Mononuclear cell (primary cell): ENCODE results near the gene PCDH8. TPM values are rescaled to one million over a fixed set of nuclear protein-coding genes. Genes with fewer than 3 reads are reported as not detected.

Source experiments
- H3K27me3 ChIP-seq: 2 replicates; pipeline ENCODE4 v1.6.0; 2011; ENCODE audit warnings: low read length, control low read depth; ENCODE audit not compliant: insufficient read depth
- H3K4me1 ChIP-seq: 2 replicates; pipeline ENCODE4 v1.5.1; 2011; ENCODE audit warnings: mild to moderate bottlenecking, low read length, control low read depth; ENCODE audit not compliant: insufficient read depth
- H3K4me3 ChIP-seq: 2 replicates; pipeline ENCODE4 v1.5.1; 2011; ENCODE audit warnings: mild to moderate bottlenecking, low read length, moderate library complexity
- H3K9me3 ChIP-seq: 2 replicates; pipeline ENCODE4 v1.5.1; 2011; ENCODE audit warnings: low read depth, mild to moderate bottlenecking, control low read depth, low read length
- total RNA-seq: library from RNA; depleted of rRNA; stranded (reverse); fragments of >200 nt; gene quantifications from one replicate; pipeline ENCODE4 v1.2.3, GENCODE V29; 2012

Gene PCDH8, protein sequence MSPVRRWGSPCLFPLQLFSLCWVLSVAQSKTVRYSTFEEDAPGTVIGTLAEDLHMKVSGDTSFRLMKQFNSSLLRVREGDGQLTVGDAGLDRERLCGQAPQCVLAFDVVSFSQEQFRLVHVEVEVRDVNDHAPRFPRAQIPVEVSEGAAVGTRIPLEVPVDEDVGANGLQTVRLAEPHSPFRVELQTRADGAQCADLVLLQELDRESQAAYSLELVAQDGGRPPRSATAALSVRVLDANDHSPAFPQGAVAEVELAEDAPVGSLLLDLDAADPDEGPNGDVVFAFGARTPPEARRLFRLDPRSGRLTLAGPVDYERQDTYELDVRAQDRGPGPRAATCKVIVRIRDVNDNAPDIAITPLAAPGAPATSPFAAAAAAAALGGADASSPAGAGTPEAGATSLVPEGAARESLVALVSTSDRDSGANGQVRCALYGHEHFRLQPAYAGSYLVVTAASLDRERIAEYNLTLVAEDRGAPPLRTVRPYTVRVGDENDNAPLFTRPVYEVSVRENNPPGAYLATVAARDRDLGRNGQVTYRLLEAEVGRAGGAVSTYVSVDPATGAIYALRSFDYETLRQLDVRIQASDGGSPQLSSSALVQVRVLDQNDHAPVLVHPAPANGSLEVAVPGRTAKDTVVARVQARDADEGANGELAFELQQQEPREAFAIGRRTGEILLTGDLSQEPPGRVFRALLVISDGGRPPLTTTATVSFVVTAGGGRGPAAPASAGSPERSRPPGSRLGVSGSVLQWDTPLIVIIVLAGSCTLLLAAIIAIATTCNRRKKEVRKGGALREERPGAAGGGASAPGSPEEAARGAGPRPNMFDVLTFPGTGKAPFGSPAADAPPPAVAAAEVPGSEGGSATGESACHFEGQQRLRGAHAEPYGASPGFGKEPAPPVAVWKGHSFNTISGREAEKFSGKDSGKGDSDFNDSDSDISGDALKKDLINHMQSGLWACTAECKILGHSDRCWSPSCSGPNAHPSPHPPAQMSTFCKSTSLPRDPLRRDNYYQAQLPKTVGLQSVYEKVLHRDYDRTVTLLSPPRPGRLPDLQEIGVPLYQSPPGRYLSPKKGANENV
- not detected for total RNA-seq

DNA sequence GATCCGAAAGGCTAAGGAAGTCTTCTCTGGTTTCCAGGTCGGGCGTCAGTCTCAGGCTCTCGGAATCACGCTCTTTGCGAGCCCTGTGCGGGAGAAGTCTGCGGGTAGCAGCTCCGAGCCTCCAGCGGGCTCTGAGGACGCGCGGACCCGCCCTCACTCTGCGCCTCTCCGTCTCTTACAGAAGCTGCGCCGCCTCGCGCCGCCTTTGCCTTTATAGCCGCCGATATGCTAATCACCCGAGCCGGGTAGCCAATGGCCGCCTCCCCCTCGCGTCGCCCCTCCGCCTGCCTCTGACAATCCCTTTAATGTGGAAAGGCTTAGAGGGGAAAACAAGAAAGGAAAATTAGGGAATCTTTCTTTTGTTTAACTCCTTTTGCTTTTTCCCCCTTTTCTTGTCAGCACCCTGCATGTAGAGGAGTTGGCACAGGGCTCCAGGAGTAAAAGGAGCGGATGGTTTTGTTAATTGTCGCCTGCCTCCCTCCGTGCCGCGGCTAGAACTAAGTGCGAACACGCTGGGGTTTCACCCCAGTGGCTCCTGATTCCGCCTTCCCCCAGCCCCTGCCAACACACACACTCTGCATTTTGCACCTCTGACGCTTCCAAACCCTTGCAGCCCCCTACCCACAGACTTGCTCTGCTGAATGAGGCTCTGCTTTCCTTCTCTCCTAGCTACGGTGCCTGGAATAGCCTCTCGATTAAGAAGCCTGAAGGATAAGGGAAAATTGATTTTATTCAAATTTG is at the start of gene PCDH8:
Gene PCDH8, minus strand, starts transcription at position 186 of the 741 bp plus-strand sequence. CDS start 204 bp downstream, outside the sequence.
- no peak within 1 kb of the TSS for H3K4me3 ChIP-seq
- no peaks in the 10 kb centered on the region for H3K9me3 ChIP-seq
- H3K4me1 ChIP-seq: peaks cover 21% of the 10 kb centered on the region
- H3K27me3 ChIP-seq: peaks cover 97% of the 10 kb centered on the region

DNA sequence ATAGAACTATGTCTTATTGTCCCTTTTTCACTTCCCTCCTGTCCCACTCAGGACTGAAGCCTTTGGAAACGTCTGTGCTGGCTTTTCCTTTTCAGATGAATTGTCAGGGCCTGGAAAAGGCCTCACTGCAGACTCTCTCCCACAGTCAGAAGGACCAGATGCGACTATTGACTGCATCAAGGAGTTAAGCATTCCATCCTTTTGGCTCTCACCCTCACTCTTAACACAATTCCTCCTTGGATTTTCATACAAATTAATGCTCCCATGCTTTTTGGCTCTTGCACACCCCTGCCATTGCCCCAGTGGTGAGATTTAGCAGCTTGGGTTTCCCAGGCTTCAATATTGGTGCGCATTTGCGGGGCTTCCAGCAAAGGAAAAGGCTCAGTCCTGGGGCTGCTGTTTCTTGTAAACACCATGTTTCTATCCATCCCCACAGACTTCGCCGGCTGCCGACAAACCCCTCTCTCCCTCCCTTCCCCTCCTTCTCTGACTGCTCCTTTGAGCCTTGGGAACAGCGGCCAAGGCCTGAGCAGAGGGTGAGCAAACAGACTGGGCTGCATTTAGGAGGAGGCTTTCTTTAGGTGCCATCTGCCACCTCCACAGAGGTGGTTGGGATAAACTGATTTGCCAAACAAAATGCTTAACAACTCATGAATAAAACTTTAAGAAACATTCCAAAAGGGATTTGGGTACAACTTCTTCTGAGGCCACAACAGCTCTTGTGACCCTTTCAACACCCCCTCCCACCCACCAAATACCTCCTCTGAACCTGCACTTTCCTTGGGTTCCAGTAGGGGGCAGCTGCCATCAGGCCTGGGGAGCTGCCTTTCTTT is 48.6 kb upstream of the PCDH8 start:
- Histone ChIP-seq H3K27me3 (no peaks in the 10 kb centered on the region), H3K4me3 (no peak overlapping the region), H3K9me3 (no peaks in the 10 kb centered on the region), H3K4me1 (no peaks in the 10 kb centered on the region)

DNA sequence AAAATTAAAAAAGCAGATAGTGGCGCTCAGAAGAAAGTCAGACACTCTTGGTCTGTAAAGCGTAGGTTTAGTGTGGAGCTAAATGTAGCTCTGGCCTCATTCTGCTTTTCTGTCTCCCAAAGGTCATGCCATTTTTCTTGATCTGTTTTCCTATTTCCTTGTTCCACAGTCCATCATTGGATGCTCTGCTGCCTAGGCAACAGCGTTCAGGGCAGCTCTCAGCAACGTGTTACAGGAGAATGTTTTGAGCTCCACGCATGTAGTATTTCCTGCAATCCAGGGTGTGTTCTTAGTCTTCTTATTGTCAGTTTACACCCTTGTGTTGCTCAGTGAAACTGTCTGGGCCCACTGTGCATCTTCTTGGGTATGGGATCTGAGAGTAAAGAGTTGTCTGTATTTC is 46.0 kb upstream of the PCDH8 start:
- Histone ChIP-seq H3K9me3 (no peaks in the 10 kb centered on the region), H3K4me1 (no peaks in the 10 kb centered on the region), H3K4me3 (no peak overlapping the region), H3K27me3 (no peaks in the 10 kb centered on the region)

DNA sequence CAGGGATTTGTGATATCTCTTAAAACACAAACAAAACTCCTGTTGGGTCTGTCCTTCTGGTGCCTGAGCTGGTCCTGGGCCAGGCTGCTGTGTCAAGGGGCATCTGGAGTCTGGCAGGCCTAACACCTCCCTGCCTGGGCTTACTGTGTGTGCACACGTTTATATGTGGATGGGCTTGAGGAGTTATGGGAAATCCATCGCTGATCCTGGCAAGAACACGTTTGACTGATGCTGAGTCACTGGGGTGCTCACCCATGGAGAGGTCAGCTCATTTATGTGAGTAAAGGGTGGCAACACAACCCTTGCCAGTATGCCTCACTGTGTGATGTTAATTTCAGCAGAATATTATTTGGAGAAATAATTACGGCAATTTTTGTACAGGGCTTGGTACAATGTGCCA is 44.5 kb upstream of the PCDH8 start:
- H3K4me1 ChIP-seq: no peaks in the 10 kb centered on the region
- H3K9me3 ChIP-seq: no peaks in the 10 kb centered on the region
- H3K4me3 ChIP-seq: no peak overlapping the region
- no peaks in the 10 kb centered on the region for H3K27me3 ChIP-seq

DNA sequence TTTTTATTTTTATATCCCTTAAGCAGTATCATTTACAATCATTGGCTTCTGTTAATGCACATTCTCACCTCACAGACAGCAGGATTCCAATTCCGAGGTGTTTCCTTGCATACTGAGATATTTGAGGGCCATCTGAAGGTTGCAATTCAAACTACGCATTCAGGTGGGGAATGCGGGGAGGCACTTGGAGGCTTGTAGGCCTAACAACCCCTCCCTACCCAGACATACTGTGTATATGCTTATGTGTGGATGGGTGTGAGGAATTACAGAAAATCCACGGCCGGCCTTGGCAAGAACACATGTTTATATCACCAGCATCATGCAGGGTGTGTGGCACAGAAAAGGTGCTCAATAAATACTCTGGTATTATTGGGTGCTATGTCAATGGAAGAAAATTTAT is 43.3 kb upstream of the PCDH8 start:
- Histone ChIP-seq H3K4me3 (no peak overlapping the region), H3K9me3 (no peaks in the 10 kb centered on the region), H3K27me3 (no peaks in the 10 kb centered on the region), H3K4me1 (no peaks in the 10 kb centered on the region)

DNA sequence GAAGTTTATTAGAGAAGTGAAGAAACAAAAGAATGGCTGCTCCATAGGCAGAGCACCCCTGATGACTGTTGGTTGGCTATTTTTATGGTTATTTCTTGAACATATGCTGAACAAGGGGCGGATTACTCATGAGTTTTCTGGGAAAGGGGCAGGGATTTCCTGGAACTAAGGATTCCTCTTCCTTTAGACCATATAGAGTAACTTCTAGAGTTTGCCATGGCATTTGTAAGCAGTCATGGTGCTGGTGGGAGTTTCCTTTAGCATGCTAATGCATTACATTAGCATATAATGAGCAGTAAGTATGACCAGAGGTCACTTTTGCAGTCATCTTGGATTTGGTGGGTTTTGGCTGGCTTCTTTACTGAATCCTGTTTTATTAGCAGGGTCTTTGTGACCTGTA is 38.7 kb upstream of the PCDH8 start:
- no peaks in the 10 kb centered on the region for H3K9me3 ChIP-seq
- H3K4me3 ChIP-seq: no peak overlapping the region
- no peaks in the 10 kb centered on the region for H3K4me1 ChIP-seq
- no peaks in the 10 kb centered on the region for H3K27me3 ChIP-seq

DNA sequence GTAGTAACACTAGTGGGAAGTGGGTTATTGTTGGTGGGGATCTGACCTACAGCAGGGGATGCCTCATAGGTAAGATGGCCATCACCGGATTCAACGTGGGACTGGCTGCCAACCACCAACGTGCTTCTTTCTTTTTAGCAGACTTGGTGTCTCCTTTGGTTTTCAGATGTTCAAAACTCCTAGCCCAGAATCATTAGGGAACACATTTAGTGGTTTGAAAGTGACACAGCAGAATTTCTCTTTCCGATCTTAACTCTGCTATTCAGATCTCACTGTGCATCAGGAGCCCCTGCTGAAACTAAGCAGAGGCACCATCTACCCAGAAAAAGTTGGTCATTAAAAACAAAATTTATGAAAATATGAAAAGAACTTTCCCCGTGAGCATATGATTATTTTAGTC is 36.7 kb upstream of the PCDH8 start:
- Histone ChIP-seq H3K4me1 (no peaks in the 10 kb centered on the region), H3K9me3 (no peaks in the 10 kb centered on the region), H3K4me3 (no peak overlapping the region), H3K27me3 (peaks cover 5% of the 10 kb centered on the region)

DNA sequence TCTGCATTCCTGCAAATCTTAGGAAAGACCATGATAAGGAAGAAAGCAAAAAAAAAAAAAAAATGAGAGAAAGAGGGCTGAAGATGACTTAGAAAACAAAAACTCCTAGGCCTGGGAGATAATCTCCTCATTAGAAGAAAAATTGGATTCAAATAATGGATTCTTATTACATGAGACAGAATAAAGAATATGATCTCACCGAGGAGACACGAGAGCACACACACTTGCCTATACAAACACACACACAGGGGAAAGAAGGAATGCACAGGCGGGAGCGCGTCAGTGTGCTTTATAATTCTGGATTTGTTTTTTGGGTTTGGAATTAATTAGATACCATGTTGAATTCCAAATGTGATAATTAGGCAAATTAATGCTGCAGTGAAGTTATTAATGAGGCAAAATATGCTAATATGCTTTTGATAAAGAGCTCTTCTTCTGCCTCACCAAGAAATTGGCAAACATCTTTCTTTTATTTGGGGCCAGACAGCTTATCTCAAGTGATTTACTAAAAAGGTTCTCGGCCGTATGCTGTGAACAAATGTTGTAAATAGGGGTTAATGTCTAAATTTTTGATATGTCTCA is 36.1 kb upstream of the PCDH8 start:
- Histone ChIP-seq H3K4me1 (no peaks in the 10 kb centered on the region), H3K27me3 (peaks cover 5% of the 10 kb centered on the region), H3K9me3 (no peaks in the 10 kb centered on the region), H3K4me3 (no peak overlapping the region)

DNA sequence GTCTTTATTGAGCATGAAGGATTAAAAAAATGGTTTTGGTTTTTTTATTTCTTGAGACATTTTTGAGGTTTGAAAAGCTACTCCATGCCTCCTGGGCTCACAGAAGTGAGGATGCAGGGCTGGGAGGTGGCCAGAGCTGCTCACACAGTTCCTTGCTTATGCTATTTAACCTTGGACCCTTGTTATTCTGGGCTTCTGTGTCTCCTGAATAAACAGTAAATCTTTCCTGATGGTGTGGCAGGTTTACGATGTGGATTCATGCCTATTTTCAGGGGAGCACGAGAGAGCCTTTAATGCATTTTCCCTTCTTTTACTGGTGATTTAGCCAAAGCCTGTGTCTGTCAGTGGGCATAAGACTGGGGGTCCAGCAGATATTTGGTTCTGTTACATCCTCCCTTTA is 34.3 kb upstream of the PCDH8 start:
- H3K4me3 ChIP-seq: no peak overlapping the region
- peaks cover 5% of the 10 kb centered on the region for H3K27me3 ChIP-seq
- no peaks in the 10 kb centered on the region for H3K9me3 ChIP-seq
- H3K4me1 ChIP-seq: no peaks in the 10 kb centered on the region

DNA sequence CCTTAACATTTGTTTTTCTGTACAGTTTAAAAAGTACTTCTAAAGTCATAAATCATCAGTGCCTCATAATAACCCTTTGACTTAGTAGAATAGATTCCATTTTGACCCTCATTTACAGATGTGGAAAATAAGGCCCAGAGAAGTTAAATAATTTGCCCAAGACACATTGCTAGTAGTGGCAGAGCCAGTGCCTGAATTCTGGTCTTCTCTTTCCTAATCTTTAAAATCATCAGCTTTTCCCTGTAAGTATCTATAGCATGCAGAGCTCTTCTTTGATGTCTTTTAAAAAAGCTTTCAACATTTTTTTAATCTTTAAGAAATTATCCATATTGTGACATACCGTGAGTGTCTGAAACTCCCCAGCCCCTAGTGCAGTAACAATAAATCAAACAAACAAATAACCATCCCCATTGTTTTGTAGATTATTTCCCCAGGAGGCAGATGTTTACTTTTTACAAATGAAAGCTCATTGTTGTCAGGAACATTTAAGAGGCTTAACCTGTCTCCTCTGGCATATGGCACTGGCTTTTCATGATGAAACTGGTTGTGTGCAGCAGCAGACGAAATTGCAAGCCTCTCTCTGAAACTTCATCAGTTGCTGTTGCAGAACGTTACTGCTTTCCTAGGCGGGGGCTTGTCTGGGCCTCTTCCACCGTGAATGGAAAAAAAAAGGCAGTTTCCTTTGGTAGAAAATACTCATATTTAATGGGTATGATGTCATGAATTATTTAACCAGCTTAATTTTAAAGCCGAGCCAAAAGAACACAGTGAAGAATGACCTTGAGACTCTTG is 31.7 kb upstream of the PCDH8 start:
- no peak overlapping the region for H3K4me3 ChIP-seq

DNA sequence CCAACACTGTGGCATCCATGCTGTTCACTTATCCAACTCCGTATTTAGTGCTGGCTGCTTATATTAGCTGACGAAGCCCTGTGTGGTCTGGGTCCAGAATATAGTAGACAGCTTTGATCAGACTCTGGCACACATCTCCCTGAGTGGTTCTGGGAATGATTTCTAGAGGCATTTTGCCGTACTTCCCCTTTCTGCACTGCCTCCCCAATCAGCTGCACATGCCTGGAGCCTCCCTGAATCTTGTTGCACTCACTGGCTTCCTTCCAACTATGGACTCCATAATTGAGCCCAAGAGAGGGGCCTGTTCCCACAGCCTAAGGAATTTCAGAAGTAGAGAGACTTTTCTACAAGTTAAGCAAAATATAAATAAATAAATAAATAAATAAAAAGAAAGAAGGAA is 30.4 kb upstream of the PCDH8 start:
- Histone ChIP-seq H3K9me3 (no peaks in the 10 kb centered on the region), H3K4me1 (no peaks in the 10 kb centered on the region), H3K4me3 (no peak overlapping the region), H3K27me3 (peaks cover 5% of the 10 kb centered on the region)

More for the DNA sequence above, 31.7 kb upstream of the PCDH8 start:
- peaks cover 5% of the 10 kb centered on the region for H3K27me3 ChIP-seq
- H3K4me1 ChIP-seq: no peaks in the 10 kb centered on the region
- H3K9me3 ChIP-seq: no peaks in the 10 kb centered on the region

DNA sequence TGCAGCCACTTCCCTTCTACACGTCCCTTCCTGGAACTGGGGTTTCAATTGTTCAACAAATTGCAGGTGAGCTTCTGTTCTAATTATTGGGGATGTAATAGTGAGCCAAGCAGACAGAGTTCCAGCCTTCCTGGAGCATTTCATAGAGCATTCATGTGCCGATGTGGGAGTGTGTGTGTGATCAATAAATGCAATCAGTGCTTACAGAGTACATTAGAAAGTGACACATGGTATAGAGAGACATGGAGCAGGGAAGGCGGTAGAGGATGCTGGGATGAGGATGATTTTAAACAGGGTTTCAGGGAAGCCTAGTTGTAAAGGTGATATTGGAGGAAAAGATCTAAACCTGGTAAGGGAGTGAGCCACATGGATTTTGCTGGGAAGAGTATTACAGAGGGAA is 21.7 kb upstream of the PCDH8 start:
- Histone ChIP-seq H3K4me1 (no peaks in the 10 kb centered on the region), H3K27me3 (no peaks in the 10 kb centered on the region), H3K4me3 (no peak overlapping the region), H3K9me3 (no peaks in the 10 kb centered on the region)

DNA sequence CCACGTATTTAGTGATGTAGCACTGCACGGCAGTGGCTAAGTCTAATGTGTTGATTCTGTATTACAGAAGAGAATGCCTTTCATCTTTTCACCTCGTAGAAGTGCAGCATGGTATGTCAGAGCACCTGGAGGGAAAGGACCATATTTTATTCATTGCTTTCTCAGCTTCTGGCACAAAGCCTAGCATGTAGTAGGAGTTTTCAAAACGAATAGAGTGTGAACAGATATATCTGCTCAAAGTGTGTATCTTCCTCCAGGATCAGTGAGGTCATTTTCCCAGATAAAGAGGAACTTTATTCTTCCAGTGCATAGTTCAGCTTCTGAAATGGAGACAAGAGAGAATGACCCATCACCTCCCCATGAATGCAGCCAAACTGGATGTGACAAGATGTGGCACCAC is 21.2 kb upstream of the PCDH8 start:
- H3K4me3 ChIP-seq: no peak overlapping the region
- no peaks in the 10 kb centered on the region for H3K9me3 ChIP-seq
- H3K4me1 ChIP-seq: no peaks in the 10 kb centered on the region
- H3K27me3 ChIP-seq: no peaks in the 10 kb centered on the region
